ENCODE measurements around the gene GOLM1.

DNA sequence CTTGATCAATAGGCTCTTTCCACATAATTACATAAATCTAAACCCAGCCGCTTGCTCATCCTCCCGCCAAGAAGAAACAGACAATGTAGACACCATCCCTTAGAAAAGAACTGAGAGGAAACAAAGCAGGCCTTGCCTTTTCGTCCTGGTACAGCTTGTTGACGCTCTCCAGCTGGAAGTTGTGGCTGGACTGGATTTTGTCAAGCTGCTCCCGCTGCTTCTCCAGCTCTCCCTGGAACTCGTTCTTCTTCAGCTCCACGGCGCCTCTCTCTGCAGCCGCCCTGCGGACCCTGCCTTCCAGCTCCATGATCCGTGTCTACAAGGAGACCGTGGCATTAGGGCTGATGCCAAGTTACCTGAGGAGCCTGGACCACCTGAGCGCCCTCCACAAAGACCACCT lies 22.1 kb downstream of the GOLM1 start:
- no peak for TF ChIP-seq CTCF (IDR thresholded peaks at IDR 0.05; ENCODE audit: low read length)
- no peak for TF ChIP-seq EZH2 (optimal IDR thresholded peaks at IDR 0.05; ENCODE audit: low read depth, low read length)
- no peak for TF ChIP-seq EZH2phosphoT487 (IDR thresholded peaks at IDR 0.05; ENCODE audit: low read length)

Measured in MM.1S (cell line).